ENCODE data around the gene HIGD1A. TPM values are rescaled to one million over a fixed set of nuclear protein-coding genes. Genes with fewer than 3 reads are reported as not detected.

HIGD1A gene
- total and polyA plus RNA-seq, 2 of the 8 experiments (the other 6 are each of a cell fraction or from before 2014, with no cell fraction given), result 67.3 to 95.4 TPM

DNA sequence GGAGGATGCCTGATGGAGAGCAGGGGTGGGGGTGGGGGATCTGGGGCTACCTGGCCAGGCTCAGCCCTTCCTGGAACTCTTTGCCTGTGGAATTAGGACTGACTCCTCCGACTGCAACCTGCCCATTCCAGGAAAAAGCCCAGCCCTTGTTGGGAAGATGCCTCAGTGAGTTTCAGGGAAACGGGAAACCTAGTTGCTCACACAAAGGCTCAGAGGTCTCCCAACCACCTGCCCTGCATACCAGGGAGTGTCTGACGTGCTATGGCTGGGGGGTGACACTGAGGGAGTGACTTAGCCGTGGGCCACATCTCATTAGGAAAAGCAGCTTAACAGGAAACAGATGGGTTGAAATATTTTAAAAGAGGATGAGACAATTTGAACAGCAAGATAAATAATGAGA is 43.4 kb upstream of the HIGD1A start:
- H2BK15ac ChIP-seq (ENCODE audit: low read length), result no peak overlapping the region
- H3K4ac ChIP-seq (replicated peaks; ENCODE audit: insufficient read length, low read depth, low read length), result no peak overlapping the region
- WGBS, 2 experiments (ENCODE audit: extremely low coverage in 1 of 2, insufficient coverage in 1 of 2, insufficient read length in 1 of 2, insufficient replicate concordance in 2 of 2, low coverage in 1 of 2, low lambda C conversion rate in 2 of 2, missing lambda C conversion rate in 1 of 2), result 81% methylated on average over 4 of the region's 4 CpGs; no CpG with 5 or more reads in 1 of the 2 experiments
- H3K79me1 ChIP-seq (ENCODE audit: low read depth, low read length), result no peaks in the 10 kb centered on the region
- no peak overlapping the region for H2BK12ac ChIP-seq (ENCODE audit: low read depth, low read length)
- H3K36me3 ChIP-seq (ENCODE audit: control insufficient read depth in 2 of 4, insufficient read depth in 4 of 4, low read length in 3 of 4), result no peaks in the 10 kb centered on the region
- H3K4me3 ChIP-seq (ENCODE audit: extremely low read depth in 1 of 4, insufficient read depth in 2 of 4, low read depth in 3 of 4, low read length in 4 of 4), result no peak overlapping the region
- H3K27ac ChIP-seq (ENCODE audit: low read depth, low read length), result no peak overlapping the region
- H3K79me2 ChIP-seq (ENCODE audit: control insufficient read depth in 1 of 2, insufficient read depth in 2 of 2, low read length in 2 of 2), result no peaks in the 10 kb centered on the region
- H3K14ac ChIP-seq (ENCODE audit: insufficient read length), result no peak overlapping the region
- no peaks in the 10 kb centered on the region for H3K9me3 ChIP-seq (ENCODE audit: insufficient read depth in 2 of 2, low read depth in 1 of 2, low read length in 1 of 2)
- TF ChIP-seq SIRT6 (IDR thresholded peaks at IDR 0.05; ENCODE audit: low read length), result no peak
- TF ChIP-seq EGR1 (IDR thresholded peaks at IDR 0.05; ENCODE audit: borderline replicate concordance, low read depth, low read length), result no peak
- TF ChIP-seq EZH2 (IDR thresholded peaks at IDR 0.05; ENCODE audit: low read depth, low read length, severe bottlenecking), result no peak
- 0 out of 2 replicates have a peak, but pooled peaks have one; percentile 30 for TF ChIP-seq TEAD4 (IDR thresholded peaks at IDR 0.05; ENCODE audit: low read depth, low read length)
- H2BK20ac ChIP-seq (ENCODE audit: low read length), result no peak overlapping the region
- H3K4me2 ChIP-seq (ENCODE audit: insufficient read depth in 1 of 2, low read depth in 2 of 2, low read length in 2 of 2), result no peak overlapping the region
- no peak overlapping the region for H2BK5ac ChIP-seq (ENCODE audit: low read depth, low read length)
- peak overlapping the region; percentile 51; the same call in 1 of the 2 replicates for H2AFZ ChIP-seq (ENCODE audit: low read length)
- no peaks in the 10 kb centered on the region for H3K23me2 ChIP-seq (ENCODE audit: low read depth, low read length)
- CTCF ChIA-PET (ENCODE audit: partially characterized antibody), result interaction anchor here (0.7 to 1.3 kb wide), 3 partner anchors 8 to 28 kb away, joined by 3 to 6 read pairs (median 4); partner anchors contain the start of gene CYP8B1
- no peak overlapping the region for H4K91ac ChIP-seq (replicated peaks; ENCODE audit: insufficient read length, low read length)
- H4K5ac ChIP-seq (ENCODE audit: insufficient read length, low read depth, low read length), result no peak overlapping the region
- no peak overlapping the region for H3K23ac ChIP-seq (ENCODE audit: insufficient read length)
- no peak overlapping the region for H2BK120ac ChIP-seq (replicated peaks; ENCODE audit: low read depth, low read length)
- no peak overlapping the region for H3K9ac ChIP-seq (replicated peaks in 1 of 4; ENCODE audit: extremely low read depth in 1 of 4, low read depth in 3 of 4, low read length in 3 of 4)
- H3K27me3 ChIP-seq (replicated peaks in 1 of 4; ENCODE audit: control insufficient read depth in 3 of 4, extremely low read depth in 1 of 4, insufficient read depth in 3 of 4, low read length in 3 of 4), result no peaks in the 10 kb centered on the region
- peaks cover 0 to 16% (median 4%) of the 10 kb centered on the region in 4 experiments; a peak in 6 of 7 replicates for H3K4me1 ChIP-seq (replicated peaks in 1 of 4; ENCODE audit: control insufficient read depth in 3 of 4, insufficient read depth in 4 of 4, low read length in 3 of 4)
- no peak overlapping the region for H4K8ac ChIP-seq (ENCODE audit: extremely low read depth, insufficient read depth, low read length)
- no peaks in the 10 kb centered on the region for H4K20me1 ChIP-seq (replicated peaks in 1 of 2; ENCODE audit: control insufficient read depth in 1 of 2, insufficient read depth in 2 of 2, low read length in 2 of 2)
- no peak overlapping the region for H2AK5ac ChIP-seq (ENCODE audit: low read depth, low read length)
- DNase-seq (ENCODE audit: low read depth in 1 of 2, low spot score in 2 of 2), result peak in 1 of 2 experiments; percentile 38
- POLR2A ChIA-PET (ENCODE audit: partially characterized antibody), result no interaction called here
- no peak overlapping the region for H3K56ac ChIP-seq (replicated peaks; ENCODE audit: insufficient read length, low read depth, low read length)
- H3K18ac ChIP-seq (ENCODE audit: extremely low read depth, low read length), result no peak overlapping the region
- no peak for FAIRE-seq

Data from H1 (cell line).